ENCODE results near the gene OR10H5. TPM values are rescaled to one million over a fixed set of nuclear protein-coding genes. Genes with fewer than 3 reads are reported as not detected.

Gene OR10H5
- total and polyA plus RNA-seq, 4 donors = not detected

DNA sequence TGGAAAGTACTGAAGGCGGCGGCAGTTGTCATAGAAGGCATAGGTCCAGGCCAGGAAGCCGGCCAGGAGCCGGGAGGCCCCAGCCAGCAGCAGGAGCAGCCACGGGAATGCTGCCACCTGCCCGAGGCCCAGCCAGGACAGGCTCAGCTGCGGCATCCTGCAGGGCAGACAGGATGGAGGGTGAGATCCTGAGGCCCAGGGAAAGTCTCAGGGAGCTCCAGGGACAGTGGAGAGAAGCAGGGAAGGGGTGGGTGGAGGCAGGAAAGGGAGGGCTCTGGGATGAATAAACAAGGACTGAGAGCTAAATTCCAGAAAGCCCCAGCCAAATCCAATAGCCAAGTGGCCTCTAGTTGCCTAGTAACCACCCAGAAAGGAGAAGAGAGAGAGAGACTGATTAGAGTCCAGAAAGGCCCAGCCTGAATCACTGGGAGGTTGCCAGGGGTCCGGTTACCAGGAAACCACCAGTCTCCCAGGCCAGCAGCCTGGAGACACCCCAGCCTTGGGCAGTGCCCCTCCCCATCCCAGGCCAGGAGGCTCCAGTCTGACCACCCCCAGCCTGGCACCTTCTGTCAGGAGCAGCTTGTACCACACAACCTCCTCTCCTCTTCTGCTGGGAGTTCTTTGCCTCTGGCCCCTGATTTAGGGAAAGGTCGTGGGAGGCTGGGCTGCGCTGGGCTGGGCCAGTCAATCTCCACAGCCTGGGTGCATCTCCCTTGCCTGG, 7.5 kb upstream of the OR10H5 start:
- Histone ChIP-seq H3K27me3 (ENCODE audit: control insufficient read depth in 3 of 3, insufficient read depth in 3 of 3, low read length in 2 of 3) (no peaks in the 10 kb centered on the region), H3K9ac (ENCODE audit: insufficient read depth in 1 of 2, low read length in 2 of 2) (no peak overlapping the region), H3K36me3 (ENCODE audit: control insufficient read depth in 4 of 4, insufficient read depth in 4 of 4, low read length in 4 of 4) (no peaks in the 10 kb centered on the region), H3K4me3 (no peak overlapping the region), H3K4me1 (ENCODE audit: control insufficient read depth in 5 of 5, insufficient read depth in 5 of 5, low read length in 5 of 5) (peaks cover 0 to 12% (median 9%) of the 10 kb centered on the region in 5 donors), H3K9me3 (ENCODE audit: control insufficient read depth in 4 of 4, insufficient read depth in 3 of 4, low read length in 3 of 4) (no peaks in the 10 kb centered on the region), H3K27ac (ENCODE audit: low read depth in 1 of 2, low read length in 1 of 2) (peak overlapping the region in 1 of 2 donors; percentile 34)
- TF ChIP-seq, protein P1, sequence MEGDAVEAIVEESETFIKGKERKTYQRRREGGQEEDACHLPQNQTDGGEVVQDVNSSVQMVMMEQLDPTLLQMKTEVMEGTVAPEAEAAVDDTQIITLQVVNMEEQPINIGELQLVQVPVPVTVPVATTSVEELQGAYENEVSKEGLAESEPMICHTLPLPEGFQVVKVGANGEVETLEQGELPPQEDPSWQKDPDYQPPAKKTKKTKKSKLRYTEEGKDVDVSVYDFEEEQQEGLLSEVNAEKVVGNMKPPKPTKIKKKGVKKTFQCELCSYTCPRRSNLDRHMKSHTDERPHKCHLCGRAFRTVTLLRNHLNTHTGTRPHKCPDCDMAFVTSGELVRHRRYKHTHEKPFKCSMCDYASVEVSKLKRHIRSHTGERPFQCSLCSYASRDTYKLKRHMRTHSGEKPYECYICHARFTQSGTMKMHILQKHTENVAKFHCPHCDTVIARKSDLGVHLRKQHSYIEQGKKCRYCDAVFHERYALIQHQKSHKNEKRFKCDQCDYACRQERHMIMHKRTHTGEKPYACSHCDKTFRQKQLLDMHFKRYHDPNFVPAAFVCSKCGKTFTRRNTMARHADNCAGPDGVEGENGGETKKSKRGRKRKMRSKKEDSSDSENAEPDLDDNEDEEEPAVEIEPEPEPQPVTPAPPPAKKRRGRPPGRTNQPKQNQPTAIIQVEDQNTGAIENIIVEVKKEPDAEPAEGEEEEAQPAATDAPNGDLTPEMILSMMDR (IDR thresholded peaks at IDR 0.05; ENCODE audit: control extremely low read depth, extremely low read depth) = no peak
- WGBS, 2 donors = 25 to 38% methylated on average over 10 of the region's 10 CpGs
- DNase-seq = peak; percentile 74 to 83 (median 74)
- peak; percentile 34 for ATAC-seq (ENCODE audit: insufficient read depth, low FRiP score)

DNA sequence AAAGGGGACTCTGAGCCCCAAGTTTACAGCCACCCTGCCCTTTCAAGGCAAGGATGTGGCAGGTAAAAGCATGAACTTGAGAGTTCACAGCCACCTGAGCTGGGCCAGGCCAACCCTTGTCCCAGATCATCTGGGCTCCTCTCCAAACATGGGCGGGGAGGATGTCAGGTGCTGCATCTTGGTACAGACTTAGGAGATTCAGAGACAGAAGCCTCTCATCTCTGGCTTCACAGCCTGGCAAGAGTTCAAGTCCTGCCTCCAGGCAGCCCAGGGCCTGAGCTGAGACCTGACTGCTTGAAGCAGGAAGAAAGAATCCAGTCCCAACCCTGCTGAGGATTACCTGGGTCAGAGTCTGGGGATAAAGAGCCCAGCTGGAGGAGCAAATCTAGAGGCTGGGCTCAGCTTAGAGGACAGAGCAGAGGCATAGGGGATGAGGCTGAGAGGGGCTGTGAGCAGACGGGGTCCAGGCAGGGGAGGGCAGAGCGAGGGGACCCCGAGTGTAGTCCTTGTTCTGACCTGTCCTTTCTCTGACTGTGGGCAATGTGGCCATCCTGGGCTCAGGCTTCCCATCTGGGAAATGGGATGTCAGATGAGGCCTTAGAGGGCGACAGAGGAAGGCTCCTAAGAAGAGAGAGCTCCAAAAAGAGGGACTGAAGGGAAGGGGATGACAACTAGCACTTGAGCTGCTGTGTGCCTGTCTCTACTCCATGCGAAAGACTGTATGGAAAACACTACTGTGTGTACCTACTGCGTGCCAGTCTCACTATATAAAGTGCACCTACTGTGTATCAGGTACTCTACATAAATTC, 6.6 kb upstream of the OR10H5 start:
- Histone ChIP-seq H3K4me1 (ENCODE audit: control insufficient read depth in 5 of 5, insufficient read depth in 5 of 5, low read length in 5 of 5) (peaks cover 0 to 12% (median 9%) of the 10 kb centered on the region in 5 donors), H3K36me3 (ENCODE audit: control insufficient read depth in 4 of 4, insufficient read depth in 4 of 4, low read length in 4 of 4) (no peaks in the 10 kb centered on the region), H3K9me3 (ENCODE audit: control insufficient read depth in 4 of 4, insufficient read depth in 3 of 4, low read length in 3 of 4) (no peaks in the 10 kb centered on the region), H3K9ac (ENCODE audit: insufficient read depth in 1 of 2, low read length in 2 of 2) (no peak overlapping the region), H3K27me3 (ENCODE audit: control insufficient read depth in 3 of 3, insufficient read depth in 3 of 3, low read length in 2 of 3) (no peaks in the 10 kb centered on the region), H3K4me3 (no peak overlapping the region), H3K27ac (ENCODE audit: low read depth in 1 of 2, low read length in 1 of 2) (peak overlapping the region in 1 of 2 donors; percentile 34)
- DNase-seq = peak in 1 of 3 donors; percentile 4
- TF ChIP-seq, protein P1 (IDR thresholded peaks at IDR 0.05; ENCODE audit: control extremely low read depth, extremely low read depth) = no peak
- no peak for ATAC-seq (ENCODE audit: insufficient read depth, low FRiP score)
- 87 to 93% methylated on average over 7 of the region's 7 CpGs for WGBS, 2 donors

- WGBS, 2 donors = 84 to 88% methylated on average over 5 of the region's 5 CpGs
- no peak overlapping the region for H3K4me3 ChIP-seq
- TF ChIP-seq, protein P1 (IDR thresholded peaks at IDR 0.05; ENCODE audit: control extremely low read depth, extremely low read depth) = no peak
- H3K9me3 ChIP-seq (ENCODE audit: control insufficient read depth in 4 of 4, insufficient read depth in 3 of 4, low read length in 3 of 4) = no peaks in the 10 kb centered on the region
- no peaks in the 10 kb centered on the region for H3K36me3 ChIP-seq (ENCODE audit: control insufficient read depth in 4 of 4, insufficient read depth in 4 of 4, low read length in 4 of 4)
- H3K4me1 ChIP-seq (ENCODE audit: control insufficient read depth in 5 of 5, insufficient read depth in 5 of 5, low read length in 5 of 5) = peaks cover 0 to 12% (median 9%) of the 10 kb centered on the region in 5 donors
- no peaks in the 10 kb centered on the region for H3K27me3 ChIP-seq (ENCODE audit: control insufficient read depth in 3 of 3, insufficient read depth in 3 of 3, low read length in 2 of 3)
- ATAC-seq (ENCODE audit: insufficient read depth, low FRiP score) = no peak
- H3K27ac ChIP-seq (ENCODE audit: low read depth in 1 of 2, low read length in 1 of 2) = no peak overlapping the region
- no peak overlapping the region for H3K9ac ChIP-seq (ENCODE audit: insufficient read depth in 1 of 2, low read length in 2 of 2)
- DNase-seq = peak in 1 of 3 donors; percentile 5
These were observed 5.8 kb upstream of the OR10H5 start for GRCh38 chr19:15781661-15782060.
